A673 (cell line): ENCODE data around the gene PDCD11.

Experiments used
- CTCF ChIP-seq: fragments of 300-800, 200-600 bp; sonication (generic); conservative IDR thresholded peaks from 2 replicates; pipeline ENCODE4 v1.5.1; 2017; ENCODE audit warnings: low read depth, mild to moderate bottlenecking, antibody characterized with exemption, low read length, moderate library complexity, mixed read lengths
- EZH2 ChIP-seq: fragments of 200-600 bp; sonication (generic); IDR thresholded peaks from 2 replicates; pipeline ENCODE4 v1.6.1; 2017; ENCODE audit warnings: borderline replicate concordance, low read depth, mild to moderate bottlenecking, mixed read lengths, antibody characterized with exemption, low read length; ENCODE audit not compliant: poor library complexity, severe bottlenecking

GRCh38 chr10:103490986-103491314 lies 94.5 kb downstream of the PDCD11 start:
- TF ChIP-seq CTCF (no peak), EZH2 (no peak)
